Astrocyte (in vitro differentiated cells and primary cell): ENCODE data around the gene CNDP2. TPM values are rescaled to one million over a fixed set of nuclear protein-coding genes. Genes with fewer than 3 reads are reported as not detected.

Experiments
- DNase-seq: peaks from one replicate; pipeline ENCODE4 v3.0.0-alpha.2; 2010; ENCODE audit warnings: low read depth
- FAIRE-seq: peaks from 2 replicates; lab custom pipeline; 2011; peaks lifted over from hg19 to GRCh38; lab: Jason Lieb, UNC
- H2AFZ ChIP-seq: 2 replicates; pipeline ENCODE4 v1.6.0; 2012; ENCODE audit warnings: low read depth, low read length, inconsistent platforms
- H3K27ac ChIP-seq: 2 replicates; pipeline ENCODE4 v1.5.1; 2011; ENCODE audit warnings: low read depth, low read length, inconsistent platforms
- H3K27me3 ChIP-seq: 2 replicates; pipeline ENCODE4 v1.6.0; 2011; ENCODE audit warnings: low read length, inconsistent platforms; ENCODE audit not compliant: insufficient read depth
- H3K36me3 ChIP-seq: 2 replicates; pipeline ENCODE4 v1.5.1; 2011; ENCODE audit warnings: low read length, inconsistent platforms; ENCODE audit not compliant: insufficient read depth
- H3K4me1 ChIP-seq: 2 replicates; pipeline ENCODE4 v1.5.1; 2011; ENCODE audit warnings: low read length, inconsistent platforms; ENCODE audit not compliant: insufficient read depth
- H3K4me2 ChIP-seq: 2 replicates; pipeline ENCODE4 v1.6.0; 2012; ENCODE audit warnings: low read length, inconsistent platforms
- H3K4me3 ChIP-seq: 2 replicates; pipeline ENCODE4 v1.5.1; 2011; ENCODE audit warnings: low read depth, mild to moderate bottlenecking, low read length, inconsistent platforms; ENCODE audit not compliant: insufficient read depth
- H3K79me2 ChIP-seq: 2 replicates; pipeline ENCODE4 v1.6.0; 2012; ENCODE audit warnings: mild to moderate bottlenecking, low read length, inconsistent platforms; ENCODE audit not compliant: insufficient read depth
- H3K9ac ChIP-seq: 2 replicates; pipeline ENCODE4 v1.6.0; 2012; ENCODE audit warnings: mild to moderate bottlenecking, low read length, inconsistent platforms
- H3K9me3 ChIP-seq: 2 replicates; pipeline ENCODE4 v1.5.1; 2012; ENCODE audit warnings: low read depth, mild to moderate bottlenecking, low read length, inconsistent platforms; ENCODE audit not compliant: insufficient read depth
- H4K20me1 ChIP-seq: 2 replicates; pipeline ENCODE4 v1.6.0; 2012; ENCODE audit warnings: low read length, inconsistent platforms; ENCODE audit not compliant: insufficient read depth
- H3K27ac Mint-ChIP-seq: one replicate; pipeline ENCODE4 v1.8.0; 2021; ENCODE audit warnings: mild to moderate bottlenecking, mixed read lengths; ENCODE audit not compliant: unreplicated experiment
- H3K27me3 Mint-ChIP-seq: one replicate; pipeline ENCODE4 v1.8.0; 2021; ENCODE audit warnings: low read depth, mixed read lengths; ENCODE audit not compliant: unreplicated experiment
- H3K36me3 Mint-ChIP-seq: one replicate; pipeline ENCODE4 v1.8.0; 2021; ENCODE audit warnings: low read depth, mixed read lengths; ENCODE audit not compliant: unreplicated experiment
- H3K4me1 Mint-ChIP-seq: one replicate; pipeline ENCODE4 v1.8.0; 2021; ENCODE audit warnings: low read depth, mixed read lengths; ENCODE audit not compliant: unreplicated experiment
- H3K4me3 Mint-ChIP-seq: one replicate; pipeline ENCODE4 v1.8.0; 2021; ENCODE audit warnings: mild to moderate bottlenecking, moderate library complexity, mixed read lengths; ENCODE audit not compliant: unreplicated experiment
- H3K9me3 Mint-ChIP-seq: one replicate; pipeline ENCODE4 v1.8.0; 2021; ENCODE audit warnings: mild to moderate bottlenecking, mixed read lengths; ENCODE audit not compliant: unreplicated experiment
- EZH2 ChIP-seq: IDR thresholded peaks from 2 replicates; pipeline ENCODE4 v1.6.1; 2012; ENCODE audit warnings: mild to moderate bottlenecking, low read length, inconsistent platforms; ENCODE audit not compliant: insufficient read depth
- total RNA-seq: library from RNA; stranded (reverse); gene quantifications from 2 replicates; pipeline ENCODE4 v1.2.1, GENCODE V29; 2021
- TF ChIP-seq, protein P1 (sequence below): IDR thresholded peaks from 2 replicates; pipeline ENCODE4 v1.5.1; 2011; ENCODE audit warnings: low read depth, mild to moderate bottlenecking, inconsistent platforms, low read length, moderate library complexity; ENCODE audit not compliant: insufficient read depth

CNDP2 gene
- total RNA-seq, 1 donor from 2014 or later, result 149 TPM

DNA sequence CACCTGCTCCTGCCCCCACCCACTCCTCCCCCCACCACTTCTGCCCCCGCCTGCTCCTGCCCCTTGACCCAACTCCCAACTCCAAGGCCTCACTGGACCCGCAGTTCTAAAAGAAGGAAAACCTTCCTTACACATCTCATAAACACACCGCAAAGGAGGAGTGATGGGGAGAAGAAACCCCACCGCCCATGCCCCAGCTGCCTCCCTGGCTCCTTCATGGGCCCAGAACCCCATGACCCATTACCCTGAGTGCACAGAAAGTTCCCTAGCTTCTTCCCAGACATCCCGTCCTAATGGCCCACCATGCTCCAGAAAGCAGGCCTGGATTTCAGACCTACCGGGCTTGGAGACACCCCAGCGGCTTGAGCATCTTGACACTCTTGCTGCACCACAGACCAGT is 17.8 kb upstream of the CNDP2 start:
- no peak for FAIRE-seq
- no peak overlapping the region for H3K4me2 ChIP-seq
- no peak overlapping the region for H3K27ac ChIP-seq
- H3K36me3 Mint-ChIP-seq, result no peaks in the 10 kb centered on the region
- no peak overlapping the region for H3K4me3 ChIP-seq
- no peaks in the 10 kb centered on the region for H3K36me3 ChIP-seq
- H3K4me3 Mint-ChIP-seq, result no peak overlapping the region
- no peaks in the 10 kb centered on the region for H3K79me2 ChIP-seq
- H3K9ac ChIP-seq, result no peak overlapping the region
- no peaks in the 10 kb centered on the region for H3K4me1 ChIP-seq
- H2AFZ ChIP-seq, result no peak overlapping the region
- TF ChIP-seq, protein P1, sequence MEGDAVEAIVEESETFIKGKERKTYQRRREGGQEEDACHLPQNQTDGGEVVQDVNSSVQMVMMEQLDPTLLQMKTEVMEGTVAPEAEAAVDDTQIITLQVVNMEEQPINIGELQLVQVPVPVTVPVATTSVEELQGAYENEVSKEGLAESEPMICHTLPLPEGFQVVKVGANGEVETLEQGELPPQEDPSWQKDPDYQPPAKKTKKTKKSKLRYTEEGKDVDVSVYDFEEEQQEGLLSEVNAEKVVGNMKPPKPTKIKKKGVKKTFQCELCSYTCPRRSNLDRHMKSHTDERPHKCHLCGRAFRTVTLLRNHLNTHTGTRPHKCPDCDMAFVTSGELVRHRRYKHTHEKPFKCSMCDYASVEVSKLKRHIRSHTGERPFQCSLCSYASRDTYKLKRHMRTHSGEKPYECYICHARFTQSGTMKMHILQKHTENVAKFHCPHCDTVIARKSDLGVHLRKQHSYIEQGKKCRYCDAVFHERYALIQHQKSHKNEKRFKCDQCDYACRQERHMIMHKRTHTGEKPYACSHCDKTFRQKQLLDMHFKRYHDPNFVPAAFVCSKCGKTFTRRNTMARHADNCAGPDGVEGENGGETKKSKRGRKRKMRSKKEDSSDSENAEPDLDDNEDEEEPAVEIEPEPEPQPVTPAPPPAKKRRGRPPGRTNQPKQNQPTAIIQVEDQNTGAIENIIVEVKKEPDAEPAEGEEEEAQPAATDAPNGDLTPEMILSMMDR, result no peak
- TF ChIP-seq EZH2, result no peak
- H3K27me3 Mint-ChIP-seq, result peaks cover 5% of the 10 kb centered on the region
- H4K20me1 ChIP-seq, result no peaks in the 10 kb centered on the region
- no peaks in the 10 kb centered on the region for H3K9me3 ChIP-seq
- no peaks in the 10 kb centered on the region for H3K4me1 Mint-ChIP-seq
- no peaks in the 10 kb centered on the region for H3K9me3 Mint-ChIP-seq
- DNase-seq, result no peak
- no peak overlapping the region for H3K27ac Mint-ChIP-seq
- no peaks in the 10 kb centered on the region for H3K27me3 ChIP-seq

DNA sequence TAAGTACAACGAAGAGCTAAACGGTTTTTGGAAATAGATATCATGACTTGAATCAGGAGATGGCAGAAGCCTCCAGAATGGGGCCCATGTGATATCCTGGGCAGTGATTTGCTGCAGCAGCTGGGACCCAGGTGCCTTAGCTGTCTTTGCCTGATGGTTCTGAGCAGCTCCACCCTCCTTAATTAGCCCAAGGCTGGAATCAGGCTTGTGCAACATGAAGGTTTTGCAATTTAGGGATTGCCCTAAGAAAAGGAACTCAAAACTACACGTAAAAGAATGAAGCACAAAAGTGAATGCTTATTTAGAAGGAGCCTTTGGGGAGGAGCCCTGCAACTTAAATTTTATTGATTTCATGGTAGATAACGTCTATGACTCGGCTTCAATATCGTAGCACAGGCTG is 17.3 kb upstream of the CNDP2 start:
- Mint-ChIP-seq H3K27ac (no peak overlapping the region), H3K36me3 (no peaks in the 10 kb centered on the region), H3K4me3 (no peak overlapping the region), H3K9me3 (no peaks in the 10 kb centered on the region), H3K27me3 (peaks cover 5% of the 10 kb centered on the region), H3K4me1 (no peaks in the 10 kb centered on the region)
- FAIRE-seq (no peak), DNase-seq (no peak)
- Histone ChIP-seq H3K9me3 (no peaks in the 10 kb centered on the region), H3K4me1 (no peaks in the 10 kb centered on the region), H3K4me2 (no peak overlapping the region), H2AFZ (no peak overlapping the region), H3K27me3 (no peaks in the 10 kb centered on the region), H3K9ac (no peak overlapping the region), H4K20me1 (no peaks in the 10 kb centered on the region), H3K79me2 (no peaks in the 10 kb centered on the region), H3K36me3 (no peaks in the 10 kb centered on the region), H3K27ac (no peak overlapping the region), H3K4me3 (no peak overlapping the region)
- TF ChIP-seq, protein P1, result no peak
- TF ChIP-seq EZH2, result no peak

DNA sequence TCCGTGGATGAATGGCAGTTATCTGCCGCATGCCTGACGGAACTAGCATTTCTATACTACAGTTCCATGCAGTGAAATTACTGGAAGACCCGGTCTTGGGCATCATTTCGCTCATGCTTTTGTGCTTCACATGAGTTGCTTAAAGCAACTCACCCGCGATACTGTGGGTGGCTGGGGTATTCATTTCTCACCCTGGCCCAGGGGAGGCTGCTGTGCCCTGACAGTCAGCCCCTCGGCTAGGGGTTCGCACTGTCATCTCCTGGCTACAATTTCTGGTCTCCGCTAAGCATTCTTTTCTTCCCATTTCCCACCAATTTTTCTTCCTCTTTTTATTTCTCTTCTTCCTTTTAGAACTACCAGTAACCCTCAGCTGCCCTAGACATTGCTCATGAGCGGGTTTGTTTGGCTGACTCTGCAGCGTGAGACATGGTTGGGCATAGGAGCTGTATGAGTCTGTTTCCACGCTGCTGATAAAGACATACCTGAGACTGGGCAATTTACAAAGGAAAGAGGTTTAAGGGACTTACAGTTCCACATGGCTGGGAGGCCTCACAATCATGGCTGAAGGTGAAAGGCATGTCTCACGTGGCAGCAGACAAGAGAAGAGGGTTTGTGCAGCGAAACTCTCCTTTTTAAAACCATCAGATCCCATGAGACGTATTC is 16.5 kb upstream of the CNDP2 start:
- Histone ChIP-seq H4K20me1 (no peaks in the 10 kb centered on the region), H3K4me1 (no peaks in the 10 kb centered on the region), H2AFZ (no peak overlapping the region), H3K9ac (no peak overlapping the region), H3K27ac (no peak overlapping the region), H3K4me2 (no peak overlapping the region), H3K27me3 (no peaks in the 10 kb centered on the region), H3K4me3 (no peak overlapping the region), H3K79me2 (no peaks in the 10 kb centered on the region), H3K36me3 (no peaks in the 10 kb centered on the region), H3K9me3 (no peaks in the 10 kb centered on the region)
- no peak for FAIRE-seq
- Mint-ChIP-seq H3K36me3 (no peaks in the 10 kb centered on the region), H3K27ac (no peak overlapping the region), H3K27me3 (peaks cover 5% of the 10 kb centered on the region), H3K9me3 (no peaks in the 10 kb centered on the region), H3K4me3 (no peak overlapping the region), H3K4me1 (no peaks in the 10 kb centered on the region)
- no peak for TF ChIP-seq EZH2
- TF ChIP-seq, protein P1, result no peak
- DNase-seq, result no peak
